GM23338 (cell line): ENCODE measurements around the gene SMOC1.

Experiments
- CREB1 ChIP-seq: fragments of 250-450 bp; sonication (Bioruptor Pico); IDR thresholded peaks from 2 replicates; pipeline ENCODE4 v1.5.0; 2020; ENCODE audit warnings: low read depth, mild to moderate bottlenecking, moderate library complexity
- CTCF ChIP-seq, 2 experiments: fragments of 200-600 bp in 1 of 2; sonication (generic) in 1 of 2; conservative IDR thresholded peaks; 2 replicates each; pipeline versions ENCODE4 v1.5.1 to v1.6.1; 2016 to 2017; ENCODE audit warnings: antibody characterized with exemption in 2 of 2, low read depth in 2 of 2, mild to moderate bottlenecking in 2 of 2, moderate library complexity in 1 of 2
- EZH2 ChIP-seq: fragments of 200-600 bp; sonication (generic); IDR thresholded peaks from one replicate; pipeline ENCODE4 v1.8.0; 2017; ENCODE audit warnings: antibody characterized with exemption, mild to moderate bottlenecking, low read depth; ENCODE audit not compliant: unreplicated experiment
- REST ChIP-seq: IDR thresholded peaks from one replicate; pipeline ENCODE4 v1.6.1; 2018; ENCODE audit warnings: antibody characterized with exemption; ENCODE audit not compliant: unreplicated experiment

GRCh38 chr14:69945912-69946311 is 66.7 kb downstream of the SMOC1 start:
- TF ChIP-seq EZH2 = no peak
- no peak for TF ChIP-seq CTCF (conservative IDR thresholded peaks at IDR 0.05; ENCODE audit: low read depth in 2 of 2)
- no peak for TF ChIP-seq CREB1 (CRISPR knock-in tag)
- TF ChIP-seq REST = no peak
